Limb (tissue), 2 donors: ENCODE results near the gene METAP2.

ENCODE experiments used
- DNase-seq, 2 donors: peaks; one replicate each; pipeline ENCODE4 v3.0.0-alpha.2; 2016; ENCODE audit errors: extremely low spot score in 2 of 2

Gene METAP2

DNA sequence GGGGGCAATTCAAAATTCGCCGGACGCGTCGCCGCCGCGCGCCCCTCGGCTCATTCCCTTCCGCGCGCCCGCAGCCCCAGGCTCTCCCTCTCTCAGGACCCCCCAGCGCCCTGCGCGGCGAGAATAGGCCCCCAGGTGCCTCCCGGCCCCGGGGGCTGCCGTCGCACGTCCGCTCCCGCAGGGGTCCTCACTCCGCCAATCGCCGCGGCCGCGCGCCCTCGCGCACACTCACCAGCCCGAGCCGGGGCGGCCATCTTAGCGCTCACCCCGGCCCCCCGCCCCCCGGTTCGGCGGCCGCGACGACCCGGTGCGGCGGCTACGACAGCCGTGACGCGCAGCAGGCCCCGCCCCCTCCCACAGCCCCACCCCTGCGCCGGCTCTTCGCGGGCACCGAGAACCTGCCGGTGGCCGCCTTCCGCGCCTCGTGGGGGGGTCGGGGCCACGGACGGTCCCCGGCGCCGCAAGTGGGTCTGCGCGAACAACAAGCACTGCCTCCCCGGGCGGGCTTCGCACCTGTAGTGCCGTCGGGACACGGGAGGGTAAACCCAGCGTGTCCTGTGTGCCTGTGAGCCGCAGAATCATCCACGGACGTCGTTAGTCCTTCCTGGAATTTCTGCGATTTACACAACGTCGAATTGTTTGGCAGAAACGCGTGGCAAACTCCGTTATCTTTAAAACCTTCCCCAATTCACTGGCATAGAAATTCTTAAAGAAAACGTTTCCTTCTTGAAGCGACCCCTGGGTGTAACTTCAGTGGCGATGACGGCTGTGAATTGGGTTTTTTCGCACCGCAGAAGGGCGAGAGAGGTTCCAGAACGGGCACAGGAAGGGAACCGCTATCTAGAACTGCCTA lies 74.8 kb downstream of the METAP2 start:
- peak in 1 of 2 donors; percentile 80 for DNase-seq

DNA sequence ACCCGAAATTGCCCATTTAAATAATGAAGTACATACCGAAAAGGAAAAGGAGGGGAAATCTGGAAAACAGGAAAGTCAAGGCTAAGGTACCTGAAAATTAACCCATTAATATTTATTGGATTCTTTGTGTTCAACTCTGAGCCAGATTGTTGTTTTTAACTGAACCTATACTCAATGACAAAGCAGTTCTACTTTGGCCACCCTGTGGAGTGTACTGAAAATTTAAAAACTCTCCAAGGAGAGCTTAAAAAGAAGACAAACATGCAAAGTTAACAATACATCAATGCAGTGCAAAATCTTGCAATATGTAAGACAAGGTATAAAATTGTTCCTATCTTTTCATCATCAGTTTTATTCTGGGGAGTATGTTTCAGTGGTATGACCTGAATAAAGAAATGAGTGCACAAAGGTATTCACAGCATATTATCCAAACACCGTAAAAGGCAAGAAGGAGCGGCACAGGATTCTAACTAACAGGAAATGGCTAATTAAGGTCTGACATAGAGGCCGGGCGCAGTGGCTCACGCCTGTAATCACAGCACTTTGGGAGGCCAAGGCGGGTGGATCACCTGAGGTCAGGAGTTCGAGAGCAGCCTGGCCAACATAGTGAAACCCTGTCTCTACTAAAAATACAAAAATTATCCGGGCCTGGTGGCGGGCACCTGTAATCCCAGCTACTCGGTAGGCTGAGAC lies 75.6 kb downstream of the METAP2 start:
- DNase-seq: no peak

DNA sequence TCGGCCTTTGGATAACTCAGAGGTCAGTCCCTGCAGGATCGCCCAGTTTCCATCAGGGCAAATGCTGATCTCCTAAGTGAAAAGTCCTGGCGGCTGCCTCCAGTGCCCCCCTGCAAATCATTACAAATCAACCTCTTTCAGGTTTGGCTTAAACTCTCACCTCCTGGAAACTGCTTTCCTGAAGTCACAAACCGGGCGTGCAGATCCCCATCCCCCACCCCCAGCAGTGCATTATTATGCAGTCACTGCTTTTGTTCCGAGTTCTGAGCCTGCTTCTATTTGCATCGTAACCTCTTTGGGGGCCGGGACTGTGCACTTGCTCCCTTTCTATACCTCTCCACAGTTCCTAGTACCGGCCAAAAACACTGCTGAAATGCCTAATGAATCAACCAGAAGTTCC lies 77.4 kb downstream of the METAP2 start, which contains the start of gene USP44:
Gene USP44 (minus strand): TSS at position 172 of the 400 bp plus-strand sequence. CDS start 17,220 bp downstream, outside the sequence.
- no peak for DNase-seq

DNA sequence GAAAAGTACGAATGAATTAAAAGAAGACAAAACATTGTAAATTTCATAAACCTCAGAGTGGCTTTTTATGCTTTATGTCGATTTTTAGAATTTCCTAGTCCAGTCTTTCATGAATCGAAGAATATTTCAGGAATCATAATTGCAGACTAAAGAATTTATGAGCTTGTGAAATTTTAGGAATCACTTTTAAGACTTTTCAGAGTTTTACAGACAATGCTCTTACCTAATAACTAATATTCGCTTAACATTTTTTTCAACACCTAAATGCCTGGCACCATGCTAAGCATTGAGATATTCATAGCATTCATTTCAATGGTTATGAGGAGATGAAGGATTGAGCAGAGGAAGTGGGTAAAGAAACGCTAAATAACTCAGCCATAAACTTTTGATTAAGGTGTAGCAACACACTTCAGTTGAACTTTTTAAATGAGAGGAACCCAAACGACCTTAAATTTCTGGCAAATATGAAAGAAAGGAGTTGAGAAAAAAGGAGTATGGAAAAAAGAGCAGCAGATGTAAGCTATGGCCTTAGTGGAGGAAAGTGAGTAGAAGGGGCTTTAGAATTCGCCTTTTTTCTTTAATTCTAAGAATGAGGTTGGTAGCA lies 78.1 kb downstream of the METAP2 start:
- no peak for DNase-seq

DNA sequence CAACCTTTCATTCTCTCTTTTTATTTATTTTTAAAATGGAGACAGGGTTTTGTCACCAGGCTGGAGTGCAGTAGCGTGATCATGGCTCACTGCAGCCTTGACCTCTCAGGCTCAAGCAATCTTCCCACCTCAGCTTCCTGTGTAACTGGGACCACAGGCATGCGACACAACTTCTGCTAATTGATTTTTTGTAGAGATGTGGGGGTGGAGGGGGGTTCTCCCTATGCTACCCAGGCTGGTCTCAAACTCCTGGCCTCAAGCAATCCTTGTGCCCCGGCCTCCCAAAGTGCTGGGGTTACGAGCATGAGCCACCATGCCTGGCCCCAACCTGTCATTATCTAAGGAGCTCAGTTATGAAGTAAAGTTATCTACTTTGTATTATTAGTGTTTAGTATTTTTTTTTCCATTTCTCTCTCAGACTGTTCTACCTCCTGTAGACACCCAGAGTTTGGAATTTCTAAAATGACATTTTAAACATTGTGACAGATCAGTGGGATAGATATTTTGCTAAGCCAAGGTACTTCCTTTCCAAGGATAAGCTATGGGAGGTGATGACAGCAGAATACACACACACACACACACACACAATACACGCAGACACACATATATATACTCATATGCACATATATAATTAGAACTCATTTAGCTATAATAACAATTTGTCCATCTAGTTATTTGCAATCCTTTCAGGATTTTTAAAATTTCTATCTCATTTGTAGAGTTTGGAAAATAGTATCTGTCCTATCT lies 79.4 kb downstream of the METAP2 start:
- no peak for DNase-seq

DNA sequence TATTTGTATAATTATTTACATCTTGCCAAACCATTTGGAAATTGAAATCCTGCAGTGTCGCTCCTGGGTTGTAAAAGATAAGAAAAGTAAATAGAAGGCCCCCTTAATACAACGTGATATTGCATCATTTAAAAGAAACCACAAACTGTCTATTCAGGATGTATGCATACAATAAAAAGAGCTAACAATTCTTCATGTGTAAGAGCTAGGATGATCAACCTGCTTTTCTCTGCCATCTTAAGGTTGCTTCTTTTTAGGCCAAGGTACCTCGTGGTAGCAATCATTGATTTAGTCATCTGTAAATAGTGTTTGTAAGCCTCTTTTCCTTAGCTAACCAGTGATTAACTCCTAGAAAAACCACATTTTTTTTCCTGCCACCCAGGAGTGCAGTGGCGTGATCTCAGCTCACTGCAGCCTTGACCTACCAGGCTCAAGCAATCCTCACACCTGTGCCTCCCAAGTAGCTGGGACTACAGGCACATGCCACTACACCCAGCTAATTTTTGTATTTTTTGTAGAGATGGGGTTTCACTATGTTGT lies 80.7 kb downstream of the METAP2 start:
- DNase-seq: no peak

DNA sequence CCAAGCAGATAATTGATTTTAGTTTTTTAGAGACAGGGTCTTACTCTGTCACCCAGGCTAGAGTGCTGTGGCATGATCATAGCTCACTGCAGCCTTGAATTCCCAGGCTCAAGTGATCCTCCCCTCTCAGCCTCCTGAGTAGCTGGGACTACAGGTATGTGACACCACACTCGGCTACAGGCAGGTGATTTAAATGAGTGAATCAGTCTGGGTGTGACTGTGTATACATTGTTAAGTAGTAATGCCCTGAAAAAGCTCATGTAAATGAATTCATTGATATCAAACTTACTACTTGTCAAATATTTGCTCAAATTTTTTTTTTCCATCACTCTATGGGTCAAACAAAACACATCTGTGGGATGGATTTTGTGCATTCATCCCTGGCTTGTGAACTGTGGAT lies 83.7 kb downstream of the METAP2 start:
- DNase-seq: no peak
